PC-9 (cell line): ENCODE data around the gene JPH2. TPM values are rescaled to one million over a fixed set of nuclear protein-coding genes. Genes with fewer than 3 reads are reported as not detected.

Experiments
- BruUV-seq: library from RNA; stranded (reverse); fragments of 400-500 nt; replicated peaks from 2 replicates; lab custom pipeline; 2021; lab: Mats Ljungman, UMichigan
- CTCF ChIA-PET: fragments of 300-600 bp; sonication (Branson Sonifier 250); formaldehyde crosslinking; loops from one replicate; lab custom pipeline; 2022; ENCODE audit warnings: antibody characterized with exemption; lab: Charles Lee
- POLR2A ChIA-PET: fragments of 300-600 bp; sonication (Branson Sonifier 250); formaldehyde crosslinking; loops from one replicate; lab custom pipeline; 2022; ENCODE audit warnings: antibody characterized with exemption; ENCODE audit not compliant: unreplicated experiment; lab: Charles Lee
- DNase-seq, 2 experiments: peaks; one replicate each; pipeline versions ENCODE4 v3.0.0 to v3.0.0-alpha.2; 2015 to 2022; ENCODE audit warnings: mixed read lengths in 1 of 2
- H2AFZ ChIP-seq: fragments of 200-600 bp; sonication (generic); 2 replicates; pipeline ENCODE4 v1.8.1; 2017; ENCODE audit warnings: antibody characterized with exemption
- H3F3A ChIP-seq: fragments of 200-600 bp; sonication (generic); 2 replicates; pipeline ENCODE4 v1.8.1; 2017; ENCODE audit warnings: antibody characterized with exemption, mild to moderate bottlenecking, low read depth; ENCODE audit not compliant: insufficient read depth
- H3K27ac ChIP-seq: fragments of 200-600 bp; sonication (generic); 2 replicates; pipeline ENCODE4 v1.6.1; 2016; ENCODE audit warnings: mixed run types
- H3K27me3 ChIP-seq: fragments of 200-600 bp; sonication (generic); 2 replicates; pipeline ENCODE4 v1.6.1; 2016; ENCODE audit warnings: low read depth, mixed run types; ENCODE audit not compliant: insufficient read depth
- H3K36me3 ChIP-seq: fragments of 200-600 bp; sonication (generic); 2 replicates; pipeline ENCODE4 v1.6.1; 2016; ENCODE audit warnings: low read depth, mixed run types
- H3K4me1 ChIP-seq: fragments of 200-600 bp; sonication (generic); replicated peaks from 2 replicates; pipeline ENCODE4 v1.6.1; 2016; ENCODE audit warnings: mixed run types; ENCODE audit not compliant: insufficient read depth
- H3K4me2 ChIP-seq: fragments of 200-600 bp; sonication (generic); 2 replicates; pipeline ENCODE4 v1.6.1; 2017; ENCODE audit warnings: mixed run types
- H3K4me3 ChIP-seq: fragments of 200-600 bp; sonication (generic); 2 replicates; pipeline ENCODE4 v1.6.1; 2016; ENCODE audit warnings: mixed run types
- H3K79me2 ChIP-seq: fragments of 200-600 bp; sonication (generic); 2 replicates; pipeline ENCODE4 v1.6.1; 2017; ENCODE audit warnings: low read depth, mixed run types
- H3K9me2 ChIP-seq: fragments of 200-600 bp; sonication (generic); 2 replicates; pipeline ENCODE4 v1.8.1; 2017; ENCODE audit warnings: mild to moderate bottlenecking; ENCODE audit not compliant: insufficient read depth
- H3K9me3 ChIP-seq: fragments of 200-600 bp; sonication (generic); 2 replicates; pipeline ENCODE4 v1.8.1; 2016; ENCODE audit warnings: low read depth; ENCODE audit not compliant: insufficient read depth
- H4K20me1 ChIP-seq: fragments of 200-600 bp; sonication (generic); 2 replicates; pipeline ENCODE4 v1.8.1; 2017; ENCODE audit not compliant: insufficient read depth
- EZH2 ChIP-seq: fragments of 200-600 bp; sonication (generic); IDR thresholded peaks from 2 replicates; pipeline ENCODE4 v1.8.0; 2017; ENCODE audit warnings: antibody characterized with exemption, low read depth
- intact Hi-C: fragments of 100-400 bp; cut with micrococcal nuclease; formaldehyde crosslinking; loops from one replicate; pipeline ENCODE4 v1.10.0; 2022; ENCODE audit not compliant: unreplicated experiment
- total RNA-seq: library from RNA; stranded (reverse); gene quantifications from 2 replicates; pipeline ENCODE4 v1.2.3, GENCODE V29; 2021
- TF ChIP-seq, protein P1 (sequence below): fragments of 200-600 bp; sonication (generic); conservative IDR thresholded peaks from 2 replicates; pipeline ENCODE4 v1.6.1; 2017; ENCODE audit warnings: mixed run types, antibody characterized with exemption, mild to moderate bottlenecking, moderate library complexity

Gene JPH2
- total RNA-seq, 1 experiment from 2014 or later, result 41.1 TPM

DNA sequence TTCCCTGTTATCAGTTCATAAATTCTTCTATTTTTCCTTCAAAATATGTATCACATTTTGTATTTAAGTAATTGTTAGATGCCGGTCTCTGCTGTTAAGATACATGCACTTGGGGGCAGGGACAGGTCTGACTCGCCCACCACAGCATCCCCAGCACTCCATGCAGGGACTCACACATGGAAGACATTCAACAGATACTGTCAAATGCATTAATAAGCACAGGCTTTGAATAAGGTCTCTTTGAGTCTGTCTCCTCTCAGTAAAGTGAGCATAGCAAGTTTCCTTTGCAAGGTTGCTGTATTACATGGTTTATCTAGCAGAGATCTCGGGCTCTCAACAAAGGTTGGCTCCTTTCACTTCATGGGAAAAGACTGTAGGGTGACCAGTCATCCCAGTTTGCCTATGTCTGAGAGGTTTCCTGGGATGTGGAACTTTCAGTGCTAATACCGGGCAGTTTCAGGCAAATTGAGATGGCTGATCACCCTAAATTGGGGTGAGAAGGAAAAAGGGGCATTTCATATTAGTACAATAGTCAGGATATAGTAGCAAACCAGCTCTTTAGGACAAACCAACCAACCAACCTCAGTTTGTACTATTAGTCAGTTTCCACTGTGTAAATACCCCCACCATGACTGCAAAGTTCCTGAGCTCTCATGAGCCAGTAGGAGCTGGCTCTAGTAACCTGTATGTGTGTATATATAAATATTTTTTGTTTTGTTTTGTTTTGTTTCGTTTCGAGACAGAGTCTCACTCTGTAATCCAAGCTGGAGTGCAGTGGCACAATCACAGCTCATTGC lies 15.0 kb downstream of the JPH2 start:
- Histone ChIP-seq H3K9me3 (no peaks in the 10 kb centered on the region), H3K36me3 (no peaks in the 10 kb centered on the region), H2AFZ (no peak overlapping the region), H3K4me1 (peaks cover 97% of the 10 kb centered on the region), H4K20me1 (no peaks in the 10 kb centered on the region), H3F3A (peaks cover 78% of the 10 kb centered on the region), H3K79me2 (peaks cover 73% of the 10 kb centered on the region), H3K27ac (peak overlapping the region; percentile 99), H3K4me2 (peak overlapping the region; percentile 72), H3K4me3 (no peak overlapping the region), H3K27me3 (no peaks in the 10 kb centered on the region), H3K9me2 (no peaks in the 10 kb centered on the region)
- TF ChIP-seq EZH2, result no peak
- TF ChIP-seq, protein P1, sequence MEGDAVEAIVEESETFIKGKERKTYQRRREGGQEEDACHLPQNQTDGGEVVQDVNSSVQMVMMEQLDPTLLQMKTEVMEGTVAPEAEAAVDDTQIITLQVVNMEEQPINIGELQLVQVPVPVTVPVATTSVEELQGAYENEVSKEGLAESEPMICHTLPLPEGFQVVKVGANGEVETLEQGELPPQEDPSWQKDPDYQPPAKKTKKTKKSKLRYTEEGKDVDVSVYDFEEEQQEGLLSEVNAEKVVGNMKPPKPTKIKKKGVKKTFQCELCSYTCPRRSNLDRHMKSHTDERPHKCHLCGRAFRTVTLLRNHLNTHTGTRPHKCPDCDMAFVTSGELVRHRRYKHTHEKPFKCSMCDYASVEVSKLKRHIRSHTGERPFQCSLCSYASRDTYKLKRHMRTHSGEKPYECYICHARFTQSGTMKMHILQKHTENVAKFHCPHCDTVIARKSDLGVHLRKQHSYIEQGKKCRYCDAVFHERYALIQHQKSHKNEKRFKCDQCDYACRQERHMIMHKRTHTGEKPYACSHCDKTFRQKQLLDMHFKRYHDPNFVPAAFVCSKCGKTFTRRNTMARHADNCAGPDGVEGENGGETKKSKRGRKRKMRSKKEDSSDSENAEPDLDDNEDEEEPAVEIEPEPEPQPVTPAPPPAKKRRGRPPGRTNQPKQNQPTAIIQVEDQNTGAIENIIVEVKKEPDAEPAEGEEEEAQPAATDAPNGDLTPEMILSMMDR, result no peak
- peak in 1 of 2 experiments; percentile 48 for DNase-seq
- intact Hi-C loops, result no loop called here
- ChIA-PET CTCF (interaction anchor here (0.6 to 1.2 kb wide), 2 partner anchors 18 kb away, joined by 3 read pairs; no protein-coding TSS in a partner anchor), POLR2A (interaction anchor here (0.6 kb wide), 1 partner anchor 86 kb away, joined by 3 read pairs; no protein-coding TSS in a partner anchor)
- BruUV-seq, result no TSS peak

DNA sequence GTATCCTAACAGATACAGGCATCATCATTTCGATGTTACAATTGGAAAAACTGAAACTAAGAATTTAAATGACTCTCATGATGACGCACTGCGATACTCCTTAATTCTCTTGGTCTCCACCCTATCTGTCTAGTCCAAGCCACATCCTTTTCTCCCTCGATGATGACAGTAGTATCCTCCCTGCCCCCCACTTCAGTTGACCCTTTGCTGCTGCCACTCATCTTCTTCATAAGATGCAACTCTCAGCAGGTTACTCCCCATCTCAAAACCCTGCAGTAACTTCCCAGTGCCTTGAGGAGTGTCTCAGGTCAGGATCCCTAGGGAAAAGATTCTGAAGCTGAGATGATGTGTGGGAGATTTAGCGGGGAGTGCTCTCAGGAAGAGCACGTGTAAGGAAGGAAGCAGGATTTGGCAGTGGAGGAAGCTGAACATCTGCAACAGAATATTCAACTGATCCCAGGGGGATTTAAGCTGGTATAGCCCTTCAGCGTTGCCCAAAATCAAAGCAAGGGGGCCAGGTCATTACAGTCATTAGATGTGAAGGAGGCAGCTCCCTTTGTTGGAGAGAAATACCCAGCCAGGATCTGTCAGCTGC lies 16.1 kb downstream of the JPH2 start:
- H4K20me1 ChIP-seq, result no peaks in the 10 kb centered on the region
- no peaks in the 10 kb centered on the region for H3K9me2 ChIP-seq
- H3K79me2 ChIP-seq, result peaks cover 63% of the 10 kb centered on the region
- no peak for DNase-seq
- H3K36me3 ChIP-seq, result no peaks in the 10 kb centered on the region
- TF ChIP-seq EZH2, result no peak
- TF ChIP-seq, protein P1, result no peak
- H3K9me3 ChIP-seq, result no peaks in the 10 kb centered on the region
- no peak overlapping the region; the same call in 1 of the 2 replicates for H3K27ac ChIP-seq
- no peaks in the 10 kb centered on the region for H3K27me3 ChIP-seq
- intact Hi-C loops, result no loop called here
- H3K4me2 ChIP-seq, result 0 out of 2 replicates have a peak overlapping the region, but pooled peaks have one; percentile 72
- H3K4me1 ChIP-seq, result peaks cover 97% of the 10 kb centered on the region
- no TSS peak for BruUV-seq
- no peak overlapping the region for H2AFZ ChIP-seq
- ChIA-PET CTCF (interaction anchor here (1.2 kb wide), 1 partner anchor 19 kb away, joined by 3 read pairs; no protein-coding TSS in a partner anchor), POLR2A (interaction anchor here (0.6 kb wide), 1 partner anchor 17 kb away, joined by 3 read pairs; no protein-coding TSS in a partner anchor)
- no peak overlapping the region for H3K4me3 ChIP-seq
- peaks cover 83% of the 10 kb centered on the region for H3F3A ChIP-seq

DNA sequence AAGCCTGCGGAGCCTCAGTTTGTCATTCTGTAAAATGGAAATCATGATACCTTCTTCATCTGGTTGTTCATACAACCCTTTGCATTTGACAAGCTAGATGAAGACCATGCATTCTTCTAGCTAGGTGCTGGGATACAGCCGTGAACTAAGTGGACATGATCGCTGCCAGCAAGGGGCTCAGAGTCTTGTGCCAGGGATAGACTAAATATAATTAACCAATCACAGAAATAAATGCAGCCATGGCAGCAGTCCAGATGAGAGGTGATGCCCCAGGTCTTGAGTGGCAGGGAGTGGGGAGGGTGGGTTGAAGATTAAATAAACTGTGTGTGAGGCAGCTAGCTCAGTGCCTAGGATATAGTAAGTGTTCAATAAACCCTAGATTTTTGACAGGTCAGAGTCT lies 19.3 kb downstream of the JPH2 start:
- Histone ChIP-seq H3K27me3 (no peaks in the 10 kb centered on the region), H2AFZ (no peak overlapping the region), H3K36me3 (no peaks in the 10 kb centered on the region), H3K9me2 (no peaks in the 10 kb centered on the region), H3K9me3 (no peaks in the 10 kb centered on the region), H3K4me3 (no peak overlapping the region), H3K4me1 (peaks cover 88% of the 10 kb centered on the region), H3K79me2 (peaks cover 56% of the 10 kb centered on the region), H3K27ac (peak overlapping the region; percentile 90), H4K20me1 (no peaks in the 10 kb centered on the region), H3F3A (peaks cover 74% of the 10 kb centered on the region), H3K4me2 (peak overlapping the region; percentile 69)
- POLR2A ChIA-PET, result interaction anchor here (0.6 to 2.0 kb wide), 3 partner anchors 20 to 60 kb away, joined by 5 to 16 read pairs (median 5); partner anchors contain the start of gene OSER1
- CTCF ChIA-PET, result no interaction called here
- no peak for DNase-seq
- TF ChIP-seq, protein P1, result no peak
- no peak for TF ChIP-seq EZH2
- no TSS peak for BruUV-seq
- intact Hi-C loops, result no loop called here
